Measurements from ENCODE around the gene PRPF6. TPM values are rescaled to one million over a fixed set of nuclear protein-coding genes. Genes with fewer than 3 reads are reported as not detected.

PRPF6 gene, protein sequence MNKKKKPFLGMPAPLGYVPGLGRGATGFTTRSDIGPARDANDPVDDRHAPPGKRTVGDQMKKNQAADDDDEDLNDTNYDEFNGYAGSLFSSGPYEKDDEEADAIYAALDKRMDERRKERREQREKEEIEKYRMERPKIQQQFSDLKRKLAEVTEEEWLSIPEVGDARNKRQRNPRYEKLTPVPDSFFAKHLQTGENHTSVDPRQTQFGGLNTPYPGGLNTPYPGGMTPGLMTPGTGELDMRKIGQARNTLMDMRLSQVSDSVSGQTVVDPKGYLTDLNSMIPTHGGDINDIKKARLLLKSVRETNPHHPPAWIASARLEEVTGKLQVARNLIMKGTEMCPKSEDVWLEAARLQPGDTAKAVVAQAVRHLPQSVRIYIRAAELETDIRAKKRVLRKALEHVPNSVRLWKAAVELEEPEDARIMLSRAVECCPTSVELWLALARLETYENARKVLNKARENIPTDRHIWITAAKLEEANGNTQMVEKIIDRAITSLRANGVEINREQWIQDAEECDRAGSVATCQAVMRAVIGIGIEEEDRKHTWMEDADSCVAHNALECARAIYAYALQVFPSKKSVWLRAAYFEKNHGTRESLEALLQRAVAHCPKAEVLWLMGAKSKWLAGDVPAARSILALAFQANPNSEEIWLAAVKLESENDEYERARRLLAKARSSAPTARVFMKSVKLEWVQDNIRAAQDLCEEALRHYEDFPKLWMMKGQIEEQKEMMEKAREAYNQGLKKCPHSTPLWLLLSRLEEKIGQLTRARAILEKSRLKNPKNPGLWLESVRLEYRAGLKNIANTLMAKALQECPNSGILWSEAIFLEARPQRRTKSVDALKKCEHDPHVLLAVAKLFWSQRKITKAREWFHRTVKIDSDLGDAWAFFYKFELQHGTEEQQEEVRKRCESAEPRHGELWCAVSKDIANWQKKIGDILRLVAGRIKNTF
- total RNA-seq: 10 to 100 TPM; 46.5 to 84.9 (median 73.4) TPM
- 10 to 100 TPM; 60.0 to 61.6 TPM for polyA plus RNA-seq
- long read RNA-seq, donor 1, transcript PRPF6-201 (21 exons, 3,044 nt): major isoform, 481 of 654 reads
- long read RNA-seq, donor 1, partial matches to known transcripts: 117 of 654 reads
- long read RNA-seq, donor 1, other reads (novel, unspliced or antisense): 56 of 654 reads
- long read RNA-seq, donor 2, transcript PRPF6-201 (21 exons, 3,044 nt): major isoform, 34 of 95 reads
- long read RNA-seq, donor 2, partial matches to known transcripts: 54 of 95 reads
- long read RNA-seq, donor 2, other reads (novel, unspliced or antisense): 7 of 95 reads
- long read RNA-seq, donor 3, transcript PRPF6-201 (21 exons, 3,044 nt): major isoform, 361 of 465 reads
- long read RNA-seq, donor 3, partial matches to known transcripts: 79 of 465 reads
- long read RNA-seq, donor 3, other reads (novel, unspliced or antisense): 25 of 465 reads

DNA sequence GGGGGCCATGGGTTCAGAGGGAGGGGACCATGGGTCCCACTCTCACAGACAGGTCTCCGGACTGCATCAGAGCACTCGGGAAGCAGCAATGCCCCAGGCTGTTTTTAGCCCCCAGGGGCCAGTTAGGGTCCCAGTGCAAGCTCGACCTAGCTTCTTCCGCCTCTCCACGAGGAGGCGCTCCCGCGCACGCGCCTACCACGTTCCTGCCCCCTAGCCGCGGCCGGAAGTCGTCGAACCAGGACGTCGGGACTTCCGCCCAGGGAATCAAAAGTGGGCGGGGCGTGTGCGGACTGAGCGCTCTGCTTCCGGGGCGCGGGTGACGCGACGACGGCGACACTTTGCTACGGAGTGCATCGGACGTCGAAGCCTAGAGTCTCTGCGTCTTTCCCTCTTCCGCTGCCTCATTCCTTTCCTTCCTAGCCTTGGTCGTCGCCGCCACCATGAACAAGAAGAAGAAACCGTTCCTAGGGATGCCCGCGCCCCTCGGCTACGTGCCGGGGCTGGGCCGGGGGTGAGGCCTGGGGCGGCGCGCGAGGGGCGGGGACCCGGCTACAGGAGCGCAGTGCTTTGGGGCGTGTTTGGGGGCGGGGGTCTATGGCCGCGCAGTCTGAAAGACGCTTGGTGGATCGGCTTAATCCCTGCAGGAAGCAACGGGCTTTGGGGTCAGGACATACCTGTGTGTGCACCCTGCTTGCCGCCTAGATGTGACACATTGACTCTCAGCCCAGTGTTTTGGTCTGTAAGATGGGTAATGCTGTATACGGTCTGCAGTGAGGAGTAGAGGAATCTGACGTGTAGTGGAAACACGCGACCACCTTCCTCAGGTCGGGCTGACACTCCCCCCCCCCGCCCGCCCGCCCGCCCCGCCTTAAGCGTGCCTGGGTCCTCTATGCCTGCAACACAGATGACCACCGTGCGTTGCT lies at the start of gene PRPF6:
Gene PRPF6 (plus strand): TSS at position 327 of the 923 bp plus-strand sequence. CDS start 114 bp downstream, at position 441.
- intact Hi-C loops (cut with DNase I): no loop called here
- H3K27ac ChIP-seq: no peak within 1 kb of the TSS
- peak within 1 kb of the TSS; percentile 83 for H3K4me3 ChIP-seq
- no peaks in the 10 kb centered on the region for H3K9me3 ChIP-seq
- TF ChIP-seq POLR2A (IDR thresholded peaks at IDR 0.05) (peak; percentile 78), EP300 (IDR thresholded peaks at IDR 0.05) (no peak)
- TF ChIP-seq, protein P1, sequence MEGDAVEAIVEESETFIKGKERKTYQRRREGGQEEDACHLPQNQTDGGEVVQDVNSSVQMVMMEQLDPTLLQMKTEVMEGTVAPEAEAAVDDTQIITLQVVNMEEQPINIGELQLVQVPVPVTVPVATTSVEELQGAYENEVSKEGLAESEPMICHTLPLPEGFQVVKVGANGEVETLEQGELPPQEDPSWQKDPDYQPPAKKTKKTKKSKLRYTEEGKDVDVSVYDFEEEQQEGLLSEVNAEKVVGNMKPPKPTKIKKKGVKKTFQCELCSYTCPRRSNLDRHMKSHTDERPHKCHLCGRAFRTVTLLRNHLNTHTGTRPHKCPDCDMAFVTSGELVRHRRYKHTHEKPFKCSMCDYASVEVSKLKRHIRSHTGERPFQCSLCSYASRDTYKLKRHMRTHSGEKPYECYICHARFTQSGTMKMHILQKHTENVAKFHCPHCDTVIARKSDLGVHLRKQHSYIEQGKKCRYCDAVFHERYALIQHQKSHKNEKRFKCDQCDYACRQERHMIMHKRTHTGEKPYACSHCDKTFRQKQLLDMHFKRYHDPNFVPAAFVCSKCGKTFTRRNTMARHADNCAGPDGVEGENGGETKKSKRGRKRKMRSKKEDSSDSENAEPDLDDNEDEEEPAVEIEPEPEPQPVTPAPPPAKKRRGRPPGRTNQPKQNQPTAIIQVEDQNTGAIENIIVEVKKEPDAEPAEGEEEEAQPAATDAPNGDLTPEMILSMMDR (IDR thresholded peaks at IDR 0.05): peak; percentile 73 to 79 (median 78)
- WGBS, 3 donors: 0 to 1% (median 1%) methylated on average over 75 of the region's 75 CpGs
- peaks cover 16% of the 10 kb centered on the region for H3K4me1 ChIP-seq (ENCODE audit: insufficient read depth)
- peaks cover 5% of the 10 kb centered on the region for H3K27me3 ChIP-seq
- H3K36me3 ChIP-seq: no peaks in the 10 kb centered on the region
- peak; percentile 89 to 95 (median 90) for DNase-seq

DNA sequence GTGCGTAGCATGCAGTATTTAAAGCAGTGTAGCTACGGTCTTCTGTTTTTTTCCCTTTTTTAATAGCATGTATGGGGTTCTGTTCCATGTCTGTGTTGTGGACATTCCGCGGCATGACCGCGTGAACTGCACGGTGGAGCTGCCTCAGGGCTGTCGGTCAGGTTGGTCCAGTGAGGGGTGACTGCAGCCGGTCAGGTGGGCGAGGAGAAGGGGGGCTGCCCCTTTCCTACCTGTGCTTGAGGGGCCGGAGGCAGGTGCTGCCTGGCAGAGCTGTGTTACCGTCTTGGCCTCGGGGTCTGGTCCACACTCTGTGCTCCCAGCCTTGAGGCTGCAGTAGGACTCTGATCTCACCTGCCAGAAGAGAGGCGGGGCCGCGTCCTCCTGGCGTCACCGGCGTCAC lies 49.2 kb upstream of the PRPF6 start:
- Histone ChIP-seq H3K27me3 (no peaks in the 10 kb centered on the region), H3K27ac (no peak overlapping the region), H3K36me3 (no peaks in the 10 kb centered on the region), H3K9me3 (no peaks in the 10 kb centered on the region), H3K4me1 (ENCODE audit: insufficient read depth) (no peaks in the 10 kb centered on the region), H3K4me3 (no peak overlapping the region)
- no peak for DNase-seq
- WGBS, 3 donors: 92 to 95% (median 94%) methylated on average over 19 of the region's 19 CpGs
- intact Hi-C loops (cut with DNase I): no loop called here
- TF ChIP-seq POLR2A (IDR thresholded peaks at IDR 0.05) (no peak), EP300 (IDR thresholded peaks at IDR 0.05) (no peak)
- TF ChIP-seq, protein P1 (IDR thresholded peaks at IDR 0.05): no peak

DNA sequence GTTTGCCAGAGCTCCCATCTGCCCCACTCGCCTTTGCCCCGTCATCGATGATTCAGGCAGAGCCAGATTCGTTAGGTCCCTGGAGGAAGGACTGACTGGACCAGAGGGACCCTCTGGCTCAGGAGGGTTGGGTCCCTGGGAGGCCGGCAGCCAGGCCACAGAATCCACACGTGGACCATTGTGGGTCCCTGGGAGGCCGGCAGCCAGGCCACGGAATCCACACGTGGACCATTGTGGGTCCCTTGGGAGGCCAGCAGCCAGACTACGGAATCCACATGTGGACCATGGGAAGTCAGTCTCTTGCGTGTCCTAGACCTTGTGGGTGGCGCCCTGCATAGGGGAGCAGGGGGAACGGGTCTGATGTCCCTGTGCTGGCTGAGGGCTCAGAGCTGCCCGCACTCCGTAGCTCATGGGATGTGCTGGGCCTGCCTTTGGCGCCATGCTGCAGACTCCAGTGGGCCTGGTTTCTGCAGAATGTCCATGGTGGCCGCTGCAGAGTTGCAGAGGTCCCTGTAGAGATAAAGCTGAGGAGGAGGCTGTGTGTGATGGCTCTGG lies 48.2 kb upstream of the PRPF6 start:
- TF ChIP-seq, protein P1 (IDR thresholded peaks at IDR 0.05): no peak
- no peaks in the 10 kb centered on the region for H3K9me3 ChIP-seq
- no peak for DNase-seq
- H3K36me3 ChIP-seq: no peaks in the 10 kb centered on the region
- no peaks in the 10 kb centered on the region for H3K27me3 ChIP-seq
- 90 to 91% (median 90%) methylated on average over 17 of the region's 17 CpGs for WGBS, 3 donors
- H3K27ac ChIP-seq: no peak overlapping the region
- H3K4me1 ChIP-seq (ENCODE audit: insufficient read depth): no peaks in the 10 kb centered on the region
- intact Hi-C loops (cut with DNase I): no loop called here
- H3K4me3 ChIP-seq: no peak overlapping the region
